Measurements from ENCODE around the gene RUBCNL. TPM values are rescaled to one million over a fixed set of nuclear protein-coding genes. Genes with fewer than 3 reads are reported as not detected.

Gene RUBCNL
- total and polyA plus RNA-seq, 4 donors = 0.36 to 4.2 (median 0.96) TPM

DNA sequence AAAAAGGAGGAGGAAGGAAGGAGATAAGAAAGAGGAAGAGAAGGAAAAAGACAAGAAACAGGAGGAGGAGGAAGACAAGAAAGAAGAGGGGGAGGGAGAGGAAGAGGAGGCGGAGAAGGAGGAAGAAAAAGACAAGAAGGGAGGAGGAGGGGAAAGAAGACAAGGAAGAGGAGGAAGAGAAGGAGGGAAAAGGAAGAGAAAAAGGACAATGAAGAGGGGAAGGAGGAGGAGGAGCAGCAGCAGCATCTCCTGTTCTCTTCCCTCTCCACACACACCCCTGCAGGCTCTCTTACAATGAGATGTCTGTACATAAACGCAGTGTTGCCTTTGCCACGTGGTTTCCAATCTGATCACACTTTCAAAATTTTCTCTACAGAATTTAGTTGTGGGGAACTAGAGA is 66.6 kb downstream of the RUBCNL start:
- no peak overlapping the region for H3K9ac ChIP-seq (ENCODE audit: low read depth in 1 of 2, low read length in 2 of 2)
- no peak for DNase-seq (ENCODE audit: low spot score)
- WGBS = 80% methylated on average over 3 of the region's 3 CpGs
- peaks cover 0 to 12% (median 7%) of the 10 kb centered on the region in 4 donors for H3K4me1 ChIP-seq (ENCODE audit: control insufficient read depth in 4 of 4, insufficient read depth in 4 of 4, low read length in 3 of 4)
- H3K27me3 ChIP-seq (ENCODE audit: control insufficient read depth in 4 of 4, insufficient read depth in 4 of 4, low read length in 3 of 4) = no peaks in the 10 kb centered on the region
- TF ChIP-seq, protein P1, sequence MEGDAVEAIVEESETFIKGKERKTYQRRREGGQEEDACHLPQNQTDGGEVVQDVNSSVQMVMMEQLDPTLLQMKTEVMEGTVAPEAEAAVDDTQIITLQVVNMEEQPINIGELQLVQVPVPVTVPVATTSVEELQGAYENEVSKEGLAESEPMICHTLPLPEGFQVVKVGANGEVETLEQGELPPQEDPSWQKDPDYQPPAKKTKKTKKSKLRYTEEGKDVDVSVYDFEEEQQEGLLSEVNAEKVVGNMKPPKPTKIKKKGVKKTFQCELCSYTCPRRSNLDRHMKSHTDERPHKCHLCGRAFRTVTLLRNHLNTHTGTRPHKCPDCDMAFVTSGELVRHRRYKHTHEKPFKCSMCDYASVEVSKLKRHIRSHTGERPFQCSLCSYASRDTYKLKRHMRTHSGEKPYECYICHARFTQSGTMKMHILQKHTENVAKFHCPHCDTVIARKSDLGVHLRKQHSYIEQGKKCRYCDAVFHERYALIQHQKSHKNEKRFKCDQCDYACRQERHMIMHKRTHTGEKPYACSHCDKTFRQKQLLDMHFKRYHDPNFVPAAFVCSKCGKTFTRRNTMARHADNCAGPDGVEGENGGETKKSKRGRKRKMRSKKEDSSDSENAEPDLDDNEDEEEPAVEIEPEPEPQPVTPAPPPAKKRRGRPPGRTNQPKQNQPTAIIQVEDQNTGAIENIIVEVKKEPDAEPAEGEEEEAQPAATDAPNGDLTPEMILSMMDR (IDR thresholded peaks at IDR 0.05; ENCODE audit: low read depth, low read length, missing input control) = no peak
- TF ChIP-seq HNF4G (IDR thresholded peaks at IDR 0.05) (no peak), GABPA (IDR thresholded peaks at IDR 0.05 in 1 of 2, conservative IDR thresholded peaks at IDR 0.05 in 1 of 2) (no peak), YY1 (IDR thresholded peaks at IDR 0.05) (no peak), HNF4A (conservative IDR thresholded peaks at IDR 0.05) (no peak), JUND (IDR thresholded peaks at IDR 0.05) (no peak), NR2F2 (IDR thresholded peaks at IDR 0.05) (no peak), FOXA1 (IDR thresholded peaks at IDR 0.05) (no peak), RAD21 (IDR thresholded peaks at IDR 0.05) (no peak), FOXA2 (IDR thresholded peaks at IDR 0.05) (no peak)
- TF ChIP-seq, protein P2, sequence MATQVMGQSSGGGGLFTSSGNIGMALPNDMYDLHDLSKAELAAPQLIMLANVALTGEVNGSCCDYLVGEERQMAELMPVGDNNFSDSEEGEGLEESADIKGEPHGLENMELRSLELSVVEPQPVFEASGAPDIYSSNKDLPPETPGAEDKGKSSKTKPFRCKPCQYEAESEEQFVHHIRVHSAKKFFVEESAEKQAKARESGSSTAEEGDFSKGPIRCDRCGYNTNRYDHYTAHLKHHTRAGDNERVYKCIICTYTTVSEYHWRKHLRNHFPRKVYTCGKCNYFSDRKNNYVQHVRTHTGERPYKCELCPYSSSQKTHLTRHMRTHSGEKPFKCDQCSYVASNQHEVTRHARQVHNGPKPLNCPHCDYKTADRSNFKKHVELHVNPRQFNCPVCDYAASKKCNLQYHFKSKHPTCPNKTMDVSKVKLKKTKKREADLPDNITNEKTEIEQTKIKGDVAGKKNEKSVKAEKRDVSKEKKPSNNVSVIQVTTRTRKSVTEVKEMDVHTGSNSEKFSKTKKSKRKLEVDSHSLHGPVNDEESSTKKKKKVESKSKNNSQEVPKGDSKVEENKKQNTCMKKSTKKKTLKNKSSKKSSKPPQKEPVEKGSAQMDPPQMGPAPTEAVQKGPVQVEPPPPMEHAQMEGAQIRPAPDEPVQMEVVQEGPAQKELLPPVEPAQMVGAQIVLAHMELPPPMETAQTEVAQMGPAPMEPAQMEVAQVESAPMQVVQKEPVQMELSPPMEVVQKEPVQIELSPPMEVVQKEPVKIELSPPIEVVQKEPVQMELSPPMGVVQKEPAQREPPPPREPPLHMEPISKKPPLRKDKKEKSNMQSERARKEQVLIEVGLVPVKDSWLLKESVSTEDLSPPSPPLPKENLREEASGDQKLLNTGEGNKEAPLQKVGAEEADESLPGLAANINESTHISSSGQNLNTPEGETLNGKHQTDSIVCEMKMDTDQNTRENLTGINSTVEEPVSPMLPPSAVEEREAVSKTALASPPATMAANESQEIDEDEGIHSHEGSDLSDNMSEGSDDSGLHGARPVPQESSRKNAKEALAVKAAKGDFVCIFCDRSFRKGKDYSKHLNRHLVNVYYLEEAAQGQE (IDR thresholded peaks at IDR 0.05) = no peak
- TF ChIP-seq, protein P3, sequence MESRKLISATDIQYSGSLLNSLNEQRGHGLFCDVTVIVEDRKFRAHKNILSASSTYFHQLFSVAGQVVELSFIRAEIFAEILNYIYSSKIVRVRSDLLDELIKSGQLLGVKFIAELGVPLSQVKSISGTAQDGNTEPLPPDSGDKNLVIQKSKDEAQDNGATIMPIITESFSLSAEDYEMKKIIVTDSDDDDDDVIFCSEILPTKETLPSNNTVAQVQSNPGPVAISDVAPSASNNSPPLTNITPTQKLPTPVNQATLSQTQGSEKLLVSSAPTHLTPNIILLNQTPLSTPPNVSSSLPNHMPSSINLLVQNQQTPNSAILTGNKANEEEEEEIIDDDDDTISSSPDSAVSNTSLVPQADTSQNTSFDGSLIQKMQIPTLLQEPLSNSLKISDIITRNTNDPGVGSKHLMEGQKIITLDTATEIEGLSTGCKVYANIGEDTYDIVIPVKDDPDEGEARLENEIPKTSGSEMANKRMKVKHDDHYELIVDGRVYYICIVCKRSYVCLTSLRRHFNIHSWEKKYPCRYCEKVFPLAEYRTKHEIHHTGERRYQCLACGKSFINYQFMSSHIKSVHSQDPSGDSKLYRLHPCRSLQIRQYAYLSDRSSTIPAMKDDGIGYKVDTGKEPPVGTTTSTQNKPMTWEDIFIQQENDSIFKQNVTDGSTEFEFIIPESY (IDR thresholded peaks at IDR 0.05) = no peak
- H3K4me3 ChIP-seq (ENCODE audit: low read depth in 1 of 3, low read length in 3 of 3) = no peak overlapping the region
- H3K27ac ChIP-seq (ENCODE audit: low read depth in 1 of 2, low read length in 2 of 2) = no peak overlapping the region
- H3K9me3 ChIP-seq (ENCODE audit: control insufficient read depth in 4 of 4, low read length in 3 of 4) = no peaks in the 10 kb centered on the region
- no peaks in the 10 kb centered on the region for H3K36me3 ChIP-seq (ENCODE audit: control insufficient read depth in 4 of 4, insufficient read depth in 3 of 4, low read depth in 1 of 4, low read length in 3 of 4)

DNA sequence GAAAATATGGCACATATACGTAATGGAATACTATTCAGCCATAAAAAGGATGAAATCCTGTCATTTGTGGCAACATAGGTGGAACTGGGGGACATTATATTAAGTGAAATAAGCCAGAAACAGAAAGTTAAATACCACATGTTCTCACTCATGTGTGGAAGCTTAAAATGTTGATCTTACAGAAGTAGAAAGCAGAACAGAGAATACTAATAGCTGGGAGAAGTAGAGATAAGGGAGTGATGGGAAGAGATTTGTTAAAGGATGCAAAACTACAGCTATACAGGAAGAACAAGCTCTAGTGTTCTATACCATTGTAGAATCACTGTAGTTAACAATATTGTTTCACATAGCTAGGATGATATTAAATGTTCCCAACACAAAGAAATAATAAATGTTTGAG is 68.1 kb downstream of the RUBCNL start:
- Histone ChIP-seq H3K4me3 (ENCODE audit: low read depth in 1 of 3, low read length in 3 of 3) (no peak overlapping the region), H3K4me1 (ENCODE audit: control insufficient read depth in 4 of 4, insufficient read depth in 4 of 4, low read length in 3 of 4) (peaks cover 0 to 12% (median 7%) of the 10 kb centered on the region in 4 donors), H3K9me3 (ENCODE audit: control insufficient read depth in 4 of 4, low read length in 3 of 4) (no peaks in the 10 kb centered on the region), H3K27me3 (ENCODE audit: control insufficient read depth in 4 of 4, insufficient read depth in 4 of 4, low read length in 3 of 4) (no peaks in the 10 kb centered on the region), H3K27ac (ENCODE audit: low read depth in 1 of 2, low read length in 2 of 2) (no peak overlapping the region), H3K36me3 (ENCODE audit: control insufficient read depth in 4 of 4, insufficient read depth in 3 of 4, low read depth in 1 of 4, low read length in 3 of 4) (no peaks in the 10 kb centered on the region), H3K9ac (ENCODE audit: low read depth in 1 of 2, low read length in 2 of 2) (no peak overlapping the region)
- TF ChIP-seq NR2F2 (IDR thresholded peaks at IDR 0.05) = no peak
- TF ChIP-seq GABPA (IDR thresholded peaks at IDR 0.05 in 1 of 2, conservative IDR thresholded peaks at IDR 0.05 in 1 of 2) = no peak
- TF ChIP-seq SP1 (IDR thresholded peaks at IDR 0.05) = no peak
- TF ChIP-seq, protein P3 (IDR thresholded peaks at IDR 0.05) = no peak
- TF ChIP-seq JUND (IDR thresholded peaks at IDR 0.05) = no peak
- TF ChIP-seq RAD21 (IDR thresholded peaks at IDR 0.05) = no peak
- no peak for TF ChIP-seq HNF4A (conservative IDR thresholded peaks at IDR 0.05)
- no peak for TF ChIP-seq RXRA (IDR thresholded peaks at IDR 0.05)
- TF ChIP-seq, protein P4, sequence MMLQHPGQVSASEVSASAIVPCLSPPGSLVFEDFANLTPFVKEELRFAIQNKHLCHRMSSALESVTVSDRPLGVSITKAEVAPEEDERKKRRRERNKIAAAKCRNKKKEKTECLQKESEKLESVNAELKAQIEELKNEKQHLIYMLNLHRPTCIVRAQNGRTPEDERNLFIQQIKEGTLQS (IDR thresholded peaks at IDR 0.05) = no peak
- no peak for TF ChIP-seq HNF4G (IDR thresholded peaks at IDR 0.05)
- TF ChIP-seq, protein P2 (IDR thresholded peaks at IDR 0.05) = no peak
- no peak for TF ChIP-seq YY1 (IDR thresholded peaks at IDR 0.05)
- no peak for TF ChIP-seq FOXA1 (IDR thresholded peaks at IDR 0.05)
- TF ChIP-seq TAF1 (conservative IDR thresholded peaks at IDR 0.05) = no peak
- TF ChIP-seq, protein P5, sequence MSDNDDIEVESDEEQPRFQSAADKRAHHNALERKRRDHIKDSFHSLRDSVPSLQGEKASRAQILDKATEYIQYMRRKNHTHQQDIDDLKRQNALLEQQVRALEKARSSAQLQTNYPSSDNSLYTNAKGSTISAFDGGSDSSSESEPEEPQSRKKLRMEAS (IDR thresholded peaks at IDR 0.05) = no peak
- no peak for TF ChIP-seq EGR1 (IDR thresholded peaks at IDR 0.05; ENCODE audit: low read depth in 2 of 2)
- TF ChIP-seq FOXA2 (IDR thresholded peaks at IDR 0.05) = no peak
- DNase-seq (ENCODE audit: low spot score) = no peak
- 94% methylated on average over 1 of the region's 1 CpG for WGBS

All from liver (tissue), 9 donors.